Pons (tissue), 1 donor: ENCODE data around the gene WASHC2C.
"Not testable (repeated sequence)": the region's sequence is repeated elsewhere in the genome, so short reads cannot be mapped to it uniquely, and the experiment has no call there.

ENCODE experiments used
- DNase-seq: peaks from one replicate; pipeline ENCODE4 v3.0.0-alpha.2; 2016; ENCODE audit warnings: low spot score

The WASHC2C gene

DNA sequence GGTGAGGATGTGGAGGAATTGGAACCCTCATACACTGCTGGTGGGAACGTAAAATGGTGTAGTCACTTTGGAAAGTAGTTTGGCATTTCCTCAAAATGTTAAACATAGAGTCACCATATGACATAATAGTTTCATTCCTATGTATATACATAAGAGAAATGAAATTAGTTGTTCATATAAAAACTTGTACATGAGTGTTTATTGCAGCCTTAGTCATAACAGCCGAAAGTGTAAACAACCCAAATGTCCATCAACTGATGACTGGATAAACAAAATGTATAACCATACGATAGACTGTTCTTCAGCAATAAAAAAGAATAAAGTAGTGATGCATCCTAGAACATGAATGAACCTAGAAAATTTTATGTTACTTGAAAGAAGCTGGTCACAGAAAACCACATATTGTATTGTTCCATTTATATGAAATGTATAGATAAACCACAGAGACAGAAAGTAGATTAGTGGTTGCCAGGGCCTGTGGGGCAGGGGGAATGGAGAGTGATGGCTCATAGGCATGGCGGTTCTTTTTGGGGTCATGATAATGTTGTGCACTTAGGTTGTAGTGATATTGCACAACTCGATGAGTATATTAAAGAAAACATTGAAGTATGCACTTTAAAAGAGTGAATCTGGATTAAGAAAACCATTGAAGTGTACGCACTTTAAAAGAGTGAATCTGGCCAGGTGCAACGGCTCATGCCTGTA, 44.8 kb downstream of the WASHC2C start:
- DNase-seq, result not testable (repeated sequence)

DNA sequence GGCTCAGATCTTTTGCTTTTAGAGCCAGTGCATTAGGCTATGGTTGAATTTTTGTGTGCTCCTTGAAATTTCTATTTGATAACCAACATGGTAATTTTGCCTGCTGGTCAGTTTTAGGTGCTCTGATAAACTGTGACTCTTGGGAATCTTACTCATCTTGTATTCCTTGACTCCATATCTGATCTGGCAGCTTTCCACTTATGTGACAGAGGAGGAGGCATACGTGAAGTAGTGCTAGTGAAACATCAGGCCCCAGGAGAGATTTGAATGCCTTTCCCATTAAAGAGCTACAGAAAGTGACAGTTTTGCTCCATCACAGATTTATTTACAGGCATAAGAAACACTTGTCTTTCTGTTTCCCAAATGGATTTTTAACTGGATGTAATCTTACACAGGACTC, 59.2 kb downstream of the WASHC2C start:
- not testable (repeated sequence) for DNase-seq

DNA sequence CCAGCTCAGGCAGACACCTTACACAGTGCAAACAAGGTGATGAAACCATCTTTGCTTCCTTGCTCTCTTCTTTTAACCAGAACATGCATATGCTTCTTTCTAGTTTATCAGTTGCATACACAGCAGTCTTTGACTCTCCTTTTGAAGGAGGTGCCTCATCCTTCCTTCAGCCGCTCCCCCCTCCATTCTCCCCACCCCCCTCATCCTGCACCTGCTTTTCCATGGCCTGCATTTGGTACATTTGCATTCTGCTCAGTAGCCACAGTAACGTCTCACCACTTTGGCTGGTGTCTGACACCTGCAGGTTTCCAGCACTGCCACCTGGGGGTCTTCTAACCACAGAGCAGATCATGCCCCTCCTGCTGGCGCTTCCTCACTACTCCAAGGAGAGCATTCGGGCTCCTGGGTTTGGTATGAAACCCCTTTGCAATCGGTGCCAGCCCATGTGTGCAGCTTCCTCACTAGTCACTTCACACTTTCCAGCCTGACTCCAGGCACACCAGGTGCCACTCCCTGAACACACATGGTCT, 60.2 kb downstream of the WASHC2C start:
- DNase-seq, result not testable (repeated sequence)

DNA sequence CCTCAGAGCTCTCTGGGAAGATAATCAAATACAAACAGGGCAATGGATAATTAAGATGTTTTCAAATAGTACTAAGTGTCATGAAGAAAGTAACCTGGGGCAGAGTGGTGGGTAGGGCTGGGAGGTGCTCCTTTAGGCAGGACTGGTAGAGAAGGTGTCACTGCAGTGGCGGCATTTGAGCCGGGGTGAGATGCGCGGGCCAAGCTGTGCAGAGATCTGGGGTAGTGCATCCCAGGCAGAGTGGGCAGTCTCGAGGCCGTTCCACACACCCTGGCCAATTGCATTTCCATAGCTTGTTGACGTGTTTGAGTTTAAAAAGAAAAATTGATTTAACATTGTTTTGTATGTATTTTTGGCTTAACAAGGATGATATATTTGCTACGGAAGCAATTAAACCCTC, 62.9 kb downstream of the WASHC2C start:
- not testable (repeated sequence) for DNase-seq

DNA sequence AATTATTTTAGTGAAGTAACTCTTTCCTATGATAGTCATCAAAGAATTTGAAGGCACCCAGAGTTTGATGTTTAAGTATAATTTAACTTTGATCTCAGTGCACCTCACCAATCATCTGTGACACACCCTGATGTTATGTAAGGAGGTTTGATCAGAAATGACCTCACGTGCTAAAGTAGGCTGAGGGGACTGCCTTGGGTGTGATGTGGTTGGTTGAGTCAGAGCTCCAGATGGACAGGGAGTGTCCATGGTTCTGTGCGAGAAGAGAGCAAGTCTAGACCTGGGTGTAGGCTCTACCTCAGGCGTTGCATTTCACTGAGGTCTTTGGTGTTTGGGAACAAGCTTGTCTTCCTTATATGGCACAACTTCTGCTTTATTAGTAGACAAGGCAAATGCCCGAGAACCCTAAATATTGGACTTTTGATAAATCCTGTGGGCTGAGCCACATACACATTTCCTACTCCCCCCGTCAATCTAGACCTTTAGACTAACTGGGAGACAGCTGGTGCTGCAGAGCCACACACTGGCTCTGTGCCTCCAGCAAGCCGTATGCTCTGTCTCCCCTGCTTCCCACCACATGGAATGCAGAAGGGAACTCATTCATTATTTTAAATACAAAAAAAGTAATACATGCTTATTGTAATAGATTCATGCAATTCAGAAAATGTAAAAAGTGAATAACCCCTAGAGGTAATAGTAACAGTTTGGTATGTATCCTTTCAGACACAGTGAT, 63.8 kb downstream of the WASHC2C start:
- DNase-seq, result not testable (repeated sequence)

DNA sequence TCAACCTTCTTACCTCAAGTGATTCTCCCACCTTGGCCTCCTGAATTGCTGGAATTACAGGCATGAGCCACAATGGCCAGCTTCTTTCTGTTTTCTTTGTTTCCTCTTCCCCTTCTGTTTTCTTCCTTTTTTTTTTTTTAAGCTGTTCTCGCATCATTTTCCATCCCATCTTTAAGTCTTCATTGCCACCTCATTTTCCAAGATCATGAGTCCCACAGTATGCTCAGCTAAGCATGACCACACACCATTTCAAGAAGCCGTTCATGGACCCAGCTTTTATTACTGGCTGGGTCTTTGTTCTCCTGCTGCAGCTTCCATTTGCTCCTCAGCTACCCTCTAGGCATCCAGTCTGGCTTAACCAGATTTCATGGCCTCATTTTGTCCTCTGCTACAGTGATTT, 67.7 kb downstream of the WASHC2C start:
- DNase-seq, result not testable (repeated sequence)

DNA sequence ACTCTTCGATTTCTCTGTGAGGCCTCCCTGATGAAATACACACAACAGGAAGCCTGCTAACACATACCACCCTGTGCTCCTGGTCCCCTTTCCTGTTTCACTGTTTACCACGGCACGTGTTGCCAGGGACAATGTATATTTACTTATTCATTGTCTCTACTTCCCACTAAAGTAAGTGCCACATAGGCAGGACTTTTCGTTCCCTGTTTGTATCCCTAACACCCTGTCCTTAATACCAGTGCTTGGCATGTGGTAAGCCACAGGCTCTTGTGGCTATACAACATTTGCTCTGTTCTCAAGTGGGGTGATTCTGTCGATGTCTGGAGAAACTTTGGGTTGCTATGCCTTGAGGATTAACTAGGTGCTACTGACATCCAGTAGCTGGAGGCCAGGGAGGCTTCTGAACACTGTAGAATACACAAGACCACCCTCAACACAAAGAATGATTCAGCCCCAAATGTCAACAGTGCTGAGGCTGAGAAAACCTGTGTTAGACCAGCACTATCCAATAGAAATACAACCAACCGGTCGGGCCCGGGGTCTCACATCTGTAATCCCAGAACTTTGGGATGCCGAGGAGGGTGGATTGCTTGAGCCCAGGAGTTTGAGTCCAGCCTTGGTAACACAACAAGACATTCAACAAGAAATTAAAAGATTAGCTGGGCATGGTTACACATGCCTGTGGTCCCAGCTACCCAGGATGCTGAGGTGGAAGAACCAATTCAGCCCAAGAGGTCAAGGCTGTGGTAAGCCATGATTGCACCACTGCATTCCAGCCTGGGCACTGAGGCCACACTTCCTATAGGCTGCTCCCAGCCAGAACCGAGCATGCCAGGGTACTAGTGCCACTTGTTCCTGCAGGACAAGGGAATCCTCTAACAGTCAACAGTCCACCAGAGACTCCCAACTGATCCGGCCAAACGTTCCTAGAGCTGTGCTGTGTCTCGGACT, 76.3 kb downstream of the WASHC2C start:
- DNase-seq, result not testable (repeated sequence)

DNA sequence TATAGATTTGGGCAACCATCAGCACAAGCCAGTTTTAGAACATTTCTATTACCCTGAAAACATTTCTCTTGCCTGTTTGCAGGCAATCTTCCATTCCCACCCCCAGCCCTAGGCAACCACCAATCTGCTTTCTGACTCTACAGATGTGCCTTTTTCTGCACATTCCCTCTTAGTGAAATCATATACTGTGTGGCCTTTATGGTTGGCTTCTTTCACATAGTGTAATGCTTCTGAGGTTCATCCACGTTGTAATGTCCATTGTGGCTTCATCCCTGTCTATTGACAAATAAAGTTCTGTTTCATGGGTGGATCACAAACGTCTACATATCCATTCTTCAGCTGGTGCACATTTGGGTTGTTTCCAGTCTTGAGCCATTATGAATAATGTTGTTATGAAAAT, 77.9 kb downstream of the WASHC2C start:
- DNase-seq, result not testable (repeated sequence)

DNA sequence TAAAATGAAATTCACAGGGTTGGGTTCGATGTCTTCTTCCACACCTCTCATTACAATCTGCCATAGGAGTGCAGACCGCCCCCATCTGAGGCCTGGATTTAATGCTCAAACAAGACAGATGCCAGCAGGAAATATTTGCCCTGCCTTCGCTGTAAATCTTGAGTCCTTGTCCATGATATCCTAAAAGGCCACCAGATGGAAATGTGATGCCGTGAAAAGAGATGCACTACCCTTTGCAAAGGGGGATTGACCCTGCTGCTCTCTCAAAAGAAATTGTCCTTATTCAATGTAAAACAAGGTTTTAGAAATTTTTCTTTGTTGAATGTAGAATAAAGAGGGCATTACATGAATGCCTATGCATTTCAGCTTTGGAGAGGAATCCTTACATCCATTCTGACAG, 82.8 kb downstream of the WASHC2C start:
- no peak for DNase-seq

DNA sequence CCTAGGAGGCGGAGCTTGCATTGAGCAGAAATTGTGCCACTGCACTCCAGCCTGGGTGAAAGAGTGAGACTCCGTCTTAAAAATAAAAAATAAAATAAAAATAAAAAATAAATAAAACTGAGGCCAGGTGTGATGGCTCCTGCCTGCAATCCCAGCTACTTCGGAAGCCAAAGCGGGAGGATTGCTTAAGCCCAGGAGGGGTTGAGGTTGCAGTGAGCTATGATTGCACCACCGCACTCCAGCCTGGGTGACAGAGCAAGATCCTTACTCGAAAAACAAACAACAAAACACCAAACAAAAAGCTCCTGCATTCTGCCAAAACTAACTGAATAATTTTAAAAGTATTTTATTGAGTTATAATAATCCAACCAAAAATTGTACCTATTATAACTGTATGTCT, 84.0 kb downstream of the WASHC2C start:
- DNase-seq, result no peak

DNA sequence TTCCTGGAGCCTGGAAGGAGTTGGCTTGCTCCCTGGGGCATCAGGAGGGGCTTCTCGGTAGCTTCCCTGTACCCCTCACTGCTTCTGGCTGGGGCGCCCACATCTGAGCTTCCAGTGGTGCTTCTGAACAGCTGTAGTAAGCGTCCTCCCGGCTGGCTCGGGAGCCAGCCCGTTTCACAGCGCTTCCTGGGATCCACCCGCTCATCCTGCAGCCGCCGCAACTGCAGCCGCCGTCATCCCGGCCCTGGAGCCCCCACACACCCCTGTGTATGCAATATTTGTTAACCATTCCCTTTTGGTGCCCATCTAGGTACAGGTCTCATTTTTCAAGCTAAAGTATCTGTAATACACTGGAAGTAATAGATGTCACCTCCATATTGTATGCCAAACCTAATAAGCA, 85.9 kb downstream of the WASHC2C start:
- not testable (repeated sequence) for DNase-seq

DNA sequence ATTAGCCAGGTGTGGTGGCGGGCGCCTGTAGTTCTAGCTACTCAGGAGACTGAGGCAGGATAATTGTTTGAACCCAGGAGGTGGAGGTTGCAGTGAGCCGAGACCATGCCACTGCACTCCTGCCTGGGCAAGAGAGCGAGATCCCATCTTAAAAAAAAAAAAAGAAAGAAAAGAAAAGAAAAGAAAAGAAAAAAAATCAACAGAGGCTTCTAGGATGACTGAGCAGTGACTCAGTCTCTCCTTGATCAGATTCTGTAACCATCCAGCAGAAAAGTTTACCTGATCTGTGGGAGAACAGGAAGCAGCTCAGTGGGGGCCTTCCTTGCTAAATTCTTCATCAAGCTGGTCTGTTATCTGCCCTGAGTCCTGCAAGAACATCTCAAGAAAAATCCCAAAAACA, 87.1 kb downstream of the WASHC2C start:
- DNase-seq, result not testable (repeated sequence)

DNA sequence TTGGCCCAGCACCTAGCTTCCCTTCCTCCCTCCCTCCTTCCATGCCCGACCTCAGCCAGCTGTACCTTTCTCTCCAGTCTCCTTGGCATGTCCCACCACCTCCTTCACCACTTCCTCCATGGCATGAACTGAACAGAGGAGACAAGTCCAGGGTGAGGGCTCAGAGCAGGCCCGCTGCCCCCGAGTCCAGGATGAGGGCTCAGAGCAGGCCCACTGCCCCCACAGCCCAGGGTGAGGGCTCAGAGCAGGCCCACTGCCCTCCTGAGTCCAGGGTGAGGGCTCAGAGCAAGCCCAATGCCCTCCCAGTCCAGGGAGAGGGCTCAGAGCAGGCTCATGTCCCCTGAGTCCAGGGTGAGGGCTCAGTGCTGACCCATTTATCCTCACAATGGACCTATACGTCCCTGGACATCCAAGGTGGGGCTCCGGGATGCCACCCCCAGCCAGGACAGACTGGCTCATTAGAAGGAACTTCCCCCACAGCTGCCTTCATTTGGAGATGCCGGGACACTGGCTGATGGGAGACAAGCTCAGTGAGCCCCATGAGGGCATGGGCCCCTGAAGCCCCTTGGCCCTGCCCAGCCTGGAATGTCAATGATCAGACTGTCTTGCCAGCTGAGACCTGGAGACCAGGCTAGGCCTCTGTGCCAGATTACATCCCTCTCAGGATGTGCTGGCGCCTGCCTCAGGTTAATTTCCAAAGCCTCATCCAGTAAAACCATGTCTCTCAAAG, 90.2 kb downstream of the WASHC2C start:
- no peak for DNase-seq

DNA sequence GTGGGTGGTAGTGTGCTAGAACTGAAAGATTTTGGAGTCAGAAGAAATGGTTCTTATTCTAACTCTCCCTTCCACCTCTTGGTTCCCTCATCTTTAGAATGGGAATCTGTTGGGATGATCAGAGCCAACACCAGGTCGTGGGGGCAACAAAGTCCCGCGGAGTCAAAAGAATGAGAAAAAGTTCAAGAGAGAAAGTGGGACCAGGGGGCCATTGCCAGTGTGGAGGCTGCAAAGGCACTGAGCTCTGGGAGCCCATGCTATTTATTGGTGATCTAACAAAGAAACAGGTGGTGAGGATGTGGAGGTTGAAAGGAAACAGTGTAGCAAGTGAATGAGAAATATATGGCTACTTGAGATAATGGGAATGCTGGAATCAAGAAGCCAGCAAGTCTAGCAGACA, 90.8 kb downstream of the WASHC2C start:
- DNase-seq, result no peak

DNA sequence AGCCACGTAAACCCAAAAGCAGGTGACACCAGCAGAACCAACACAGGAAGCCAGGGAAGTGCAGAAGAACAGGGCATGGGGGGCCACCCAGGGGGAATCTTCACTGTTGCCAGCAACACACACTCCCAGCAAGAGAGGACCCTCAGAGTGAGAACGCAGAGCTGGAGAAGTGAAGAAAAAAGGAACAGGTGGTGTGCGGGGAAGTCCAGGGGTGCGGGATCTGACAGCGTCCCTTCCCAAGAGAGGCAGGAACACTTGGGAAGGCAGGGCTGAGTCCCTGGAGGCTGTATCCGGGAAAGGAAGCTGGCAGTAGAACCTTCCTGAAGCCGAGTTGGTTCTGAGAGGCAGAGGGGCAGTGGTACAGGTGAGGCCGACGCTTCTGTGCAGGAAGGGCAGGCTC, 92.5 kb downstream of the WASHC2C start:
- no peak for DNase-seq

DNA sequence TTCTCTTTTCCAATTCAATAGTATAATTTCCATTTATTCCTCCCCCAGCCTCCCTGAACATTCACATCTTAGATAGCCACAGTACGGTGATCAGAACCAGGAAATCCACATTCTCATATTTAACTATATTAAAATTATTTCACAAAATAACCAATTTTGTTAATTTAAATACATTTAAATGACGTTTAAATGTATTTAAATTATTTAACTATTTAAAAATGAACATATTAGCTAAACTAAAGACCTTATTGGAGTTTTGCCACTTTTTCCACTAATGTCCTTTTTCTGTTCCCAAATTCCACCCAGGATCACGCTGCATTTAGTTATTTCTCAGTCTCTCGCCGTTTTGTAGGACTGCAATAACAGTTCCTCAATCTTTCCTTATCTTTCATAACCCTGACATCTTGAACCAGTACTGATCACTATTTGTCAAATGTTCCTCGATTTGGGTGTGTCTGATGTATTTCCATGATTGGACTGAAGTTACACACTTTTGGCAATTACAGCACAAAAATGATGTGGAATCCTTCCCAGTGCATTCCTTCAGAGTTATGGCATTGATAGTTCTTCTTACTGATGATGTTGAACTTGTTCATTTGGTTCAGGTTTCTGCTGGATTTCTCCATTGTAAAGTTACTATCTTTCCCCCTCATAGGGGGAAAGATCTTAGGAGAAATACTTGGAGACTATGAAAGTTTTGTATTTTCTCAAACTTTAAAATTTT, 93.2 kb downstream of the WASHC2C start:
- not testable (repeated sequence) for DNase-seq

DNA sequence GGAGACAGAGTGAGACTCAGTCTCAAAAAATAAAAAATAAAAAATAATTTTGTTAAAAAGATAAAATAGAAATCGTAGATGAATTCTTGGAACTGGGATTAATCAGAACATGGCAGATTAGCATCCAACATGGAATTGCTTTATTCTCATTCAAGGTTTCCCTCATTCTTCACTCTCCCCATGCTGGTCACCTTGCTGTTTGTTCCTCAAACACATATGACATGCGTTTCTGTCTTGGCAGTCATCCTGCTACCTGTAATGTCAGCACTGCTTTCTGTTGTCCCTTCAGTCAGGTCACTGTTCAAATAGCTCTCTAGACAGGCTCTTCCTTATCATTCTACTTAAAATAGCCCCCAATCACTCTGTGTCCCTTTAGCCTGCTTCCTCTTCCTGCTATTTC, 95.9 kb downstream of the WASHC2C start:
- not testable (repeated sequence) for DNase-seq
